ENCODE data around the gene HSPA14. TPM values are rescaled to one million over a fixed set of nuclear protein-coding genes. Genes with fewer than 3 reads are reported as not detected.

The HSPA14 gene
- total RNA-seq (10 to 100 TPM; 11.6 to 24.1 (median 13.4) TPM), polyA plus RNA-seq (10 to 100 TPM; 13.5 to 14.0 (median 14.0) TPM)
- long read RNA-seq, donor 1, transcript HSPA14-201 (14 exons, 1,904 nt), result major isoform, 5 of 5 reads
- long read RNA-seq, donor 1, partial matches to known transcripts, result 0 of 5 reads
- long read RNA-seq, donor 1, other reads (novel, unspliced or antisense), result 0 of 5 reads
- long read RNA-seq, donor 2, partial matches to known transcripts, result 0 of 4 reads
- long read RNA-seq, donor 2, other reads (novel, unspliced or antisense), result 0 of 4 reads

GRCh38 chr10:14837757-14838581 lies at the start of gene HSPA14, which contains the start of the genes CDNF and MSANTD7:
TSS of gene HSPA14 (plus strand) at chr10:14838306. CDS start at chr10:14838403, 97 bp downstream.
TSS of gene CDNF (minus strand) at chr10:14838037. CDS start at chr10:14837946, 91 bp downstream.
TSS of gene MSANTD7 (plus strand) at chr10:14838306. CDS start at chr10:14842285, 3,979 bp downstream.
- Histone ChIP-seq H3K27ac (peak within 1 kb of the TSS; percentile 80 to 96 (median 91)), H3K4me3 (peak within 1 kb of the TSS; percentile 75 to 98 (median 92)), H3K9me3 (no peaks in the 10 kb centered on the region), H3K36me3 (peaks cover 0 to 35% (median 17%) of the 10 kb centered on the region in 6 donors), H3K27me3 (replicated peaks in 1 of 7) (no peaks in the 10 kb centered on the region), H3K4me1 (peaks cover 10 to 39% (median 27%) of the 10 kb centered on the region in 6 donors)
- peak; percentile 88 to 98 (median 95) for TF ChIP-seq POLR2AphosphoS5 (IDR thresholded peaks at IDR 0.05)
- peak in 2 of 3 donors; percentile 74 to 84 for TF ChIP-seq POLR2A (IDR thresholded peaks at IDR 0.05)
- peak in 6 of 11 experiments; percentile 13 to 48 (median 41) for TF ChIP-seq CTCF (IDR thresholded peaks at IDR 0.05 in 8 of 11, conservative IDR thresholded peaks at IDR 0.05 in 3 of 11)
- WGBS, 5 donors, result 0 to 1% (median 1%) methylated on average over 29 to 72 of the region's 72 CpGs
- intact Hi-C loops (cut with DNase I; ENCODE audit: low total_unique reads), result loop anchor here (5.0 kb wide), 1 partner anchor 301 kb away; no protein-coding TSS in a partner anchor
- DNase-seq, result peak; percentile 100

- no peak for DNase-seq
- no peaks in the 10 kb centered on the region for H3K27me3 ChIP-seq (replicated peaks in 1 of 7)
- WGBS, 5 donors, result 17 to 33% (median 25%) methylated on average over 5 of the region's 5 CpGs
- no peak overlapping the region for H3K4me3 ChIP-seq
- H3K9me3 ChIP-seq, result no peaks in the 10 kb centered on the region
- H3K36me3 ChIP-seq, result no peaks in the 10 kb centered on the region
- intact Hi-C loops (cut with DNase I; ENCODE audit: low total_unique reads), result no loop called here
- H3K27ac ChIP-seq, result no peak overlapping the region
- TF ChIP-seq POLR2AphosphoS5 (IDR thresholded peaks at IDR 0.05) (no peak), CTCF (IDR thresholded peaks at IDR 0.05 in 8 of 11, conservative IDR thresholded peaks at IDR 0.05 in 3 of 11) (no peak), POLR2A (IDR thresholded peaks at IDR 0.05) (no peak)
- peaks cover 0 to 21% (median 7%) of the 10 kb centered on the region in 6 donors for H3K4me1 ChIP-seq
Measured at GRCh38 chr10:14798636-14799035, 39.5 kb upstream of the HSPA14 start.

GRCh38 chr10:14800397-14800796 lies 37.7 kb upstream of the HSPA14 start:
- Histone ChIP-seq H3K4me3 (no peak overlapping the region), H3K4me1 (peaks cover 0 to 21% (median 7%) of the 10 kb centered on the region in 6 donors), H3K36me3 (no peaks in the 10 kb centered on the region), H3K9me3 (no peaks in the 10 kb centered on the region), H3K27ac (no peak overlapping the region), H3K27me3 (replicated peaks in 1 of 7) (no peaks in the 10 kb centered on the region)
- no peak for TF ChIP-seq POLR2A (IDR thresholded peaks at IDR 0.05)
- no peak for TF ChIP-seq POLR2AphosphoS5 (IDR thresholded peaks at IDR 0.05)
- TF ChIP-seq CTCF (IDR thresholded peaks at IDR 0.05 in 8 of 11, conservative IDR thresholded peaks at IDR 0.05 in 3 of 11), result no peak
- intact Hi-C loops (cut with DNase I; ENCODE audit: low total_unique reads), result no loop called here
- no peak for DNase-seq
- 55 to 74% (median 73%) methylated on average over 1 of the region's 1 CpG for WGBS, 5 donors
